ENCODE measurements around the gene GNE. TPM values are rescaled to one million over a fixed set of nuclear protein-coding genes. Genes with fewer than 3 reads are reported as not detected.

The GNE gene
- total and polyA plus RNA-seq, 2 donors from 2014 or later, result 10.3 to 48.1 TPM

GRCh38 chr9:36293918-36294317 lies 35.7 kb upstream of the GNE start:
- Histone ChIP-seq H3K36me3 (ENCODE audit: control insufficient read depth in 2 of 3, insufficient read depth in 3 of 3, low read length in 3 of 3) (no peaks in the 10 kb centered on the region), H3K27ac (ENCODE audit: low read depth in 2 of 2, low read length in 2 of 2) (no peak overlapping the region), H3K27me3 (ENCODE audit: control insufficient read depth, insufficient read depth, low read length) (no peaks in the 10 kb centered on the region), H3K4me1 (ENCODE audit: control insufficient read depth in 2 of 3, insufficient read depth in 2 of 3, low read depth in 1 of 3, low read length in 3 of 3) (peaks cover 3 to 10% (median 6%) of the 10 kb centered on the region in 3 donors), H3K9ac (ENCODE audit: low read length in 3 of 3) (no peak overlapping the region), H3K4me3 (ENCODE audit: low read length in 3 of 3) (no peak overlapping the region), H3K9me3 (ENCODE audit: control insufficient read depth in 2 of 3, insufficient read depth in 1 of 3, low read length in 3 of 3) (no peaks in the 10 kb centered on the region)
- intact Hi-C loops (cut with DNase I), result no loop called here
- FAIRE-seq (no peak), DNase-seq (no peak)
- TF ChIP-seq CTCF (IDR thresholded peaks at IDR 0.05; ENCODE audit: borderline replicate concordance, extremely low read depth, insufficient read depth), result no peak

- no peak overlapping the region for H3K9ac ChIP-seq (ENCODE audit: low read length in 3 of 3)
- H3K27ac ChIP-seq (ENCODE audit: low read depth in 2 of 2, low read length in 2 of 2), result no peak overlapping the region
- peaks cover 3 to 10% (median 6%) of the 10 kb centered on the region in 3 donors for H3K4me1 ChIP-seq (ENCODE audit: control insufficient read depth in 2 of 3, insufficient read depth in 2 of 3, low read depth in 1 of 3, low read length in 3 of 3)
- no peak for TF ChIP-seq CTCF (IDR thresholded peaks at IDR 0.05; ENCODE audit: borderline replicate concordance, extremely low read depth, insufficient read depth)
- DNase-seq (no peak), FAIRE-seq (no peak)
- intact Hi-C loops (cut with DNase I), result no loop called here
- H3K36me3 ChIP-seq (ENCODE audit: control insufficient read depth in 2 of 3, insufficient read depth in 3 of 3, low read length in 3 of 3), result no peaks in the 10 kb centered on the region
- H3K4me3 ChIP-seq (ENCODE audit: low read length in 3 of 3), result no peak overlapping the region
- no peaks in the 10 kb centered on the region for H3K27me3 ChIP-seq (ENCODE audit: control insufficient read depth, insufficient read depth, low read length)
- H3K9me3 ChIP-seq (ENCODE audit: control insufficient read depth in 2 of 3, insufficient read depth in 1 of 3, low read length in 3 of 3), result no peaks in the 10 kb centered on the region
Observed at GRCh38 chr9:36293171-36293570, 34.9 kb upstream of the GNE start.

GRCh38 chr9:36292641-36293040 lies 34.4 kb upstream of the GNE start:
- DNase-seq, result no peak
- Histone ChIP-seq H3K27ac (ENCODE audit: low read depth in 2 of 2, low read length in 2 of 2) (no peak overlapping the region), H3K27me3 (ENCODE audit: control insufficient read depth, insufficient read depth, low read length) (no peaks in the 10 kb centered on the region), H3K9me3 (ENCODE audit: control insufficient read depth in 2 of 3, insufficient read depth in 1 of 3, low read length in 3 of 3) (no peaks in the 10 kb centered on the region), H3K4me3 (ENCODE audit: low read length in 3 of 3) (no peak overlapping the region), H3K9ac (ENCODE audit: low read length in 3 of 3) (no peak overlapping the region), H3K36me3 (ENCODE audit: control insufficient read depth in 2 of 3, insufficient read depth in 3 of 3, low read length in 3 of 3) (no peaks in the 10 kb centered on the region), H3K4me1 (ENCODE audit: control insufficient read depth in 2 of 3, insufficient read depth in 2 of 3, low read depth in 1 of 3, low read length in 3 of 3) (peaks cover 3 to 10% (median 6%) of the 10 kb centered on the region in 3 donors)
- TF ChIP-seq CTCF (IDR thresholded peaks at IDR 0.05; ENCODE audit: borderline replicate concordance, extremely low read depth, insufficient read depth), result no peak
- intact Hi-C loops (cut with DNase I), result no loop called here
- FAIRE-seq, result no peak

GRCh38 chr9:36290996-36291395 lies 32.7 kb upstream of the GNE start:
- Histone ChIP-seq H3K27ac (ENCODE audit: low read depth in 2 of 2, low read length in 2 of 2) (no peak overlapping the region), H3K27me3 (ENCODE audit: control insufficient read depth, insufficient read depth, low read length) (no peaks in the 10 kb centered on the region), H3K9ac (ENCODE audit: low read length in 3 of 3) (no peak overlapping the region), H3K4me1 (ENCODE audit: control insufficient read depth in 2 of 3, insufficient read depth in 2 of 3, low read depth in 1 of 3, low read length in 3 of 3) (no peaks in the 10 kb centered on the region), H3K4me3 (ENCODE audit: low read length in 3 of 3) (no peak overlapping the region), H3K36me3 (ENCODE audit: control insufficient read depth in 2 of 3, insufficient read depth in 3 of 3, low read length in 3 of 3) (no peaks in the 10 kb centered on the region), H3K9me3 (ENCODE audit: control insufficient read depth in 2 of 3, insufficient read depth in 1 of 3, low read length in 3 of 3) (no peaks in the 10 kb centered on the region)
- TF ChIP-seq CTCF (IDR thresholded peaks at IDR 0.05; ENCODE audit: borderline replicate concordance, extremely low read depth, insufficient read depth), result no peak
- DNase-seq (no peak), FAIRE-seq (no peak)
- intact Hi-C loops (cut with DNase I), result no loop called here

All from kidney (tissue), 14 donors.